ENCODE measurements around the gene MYLK3. TPM values are rescaled to one million over a fixed set of nuclear protein-coding genes. Genes with fewer than 3 reads are reported as not detected.

The MYLK3 gene
- total RNA-seq, 2 experiments from 2014 or later, result 0.05 to 0.17 TPM

DNA sequence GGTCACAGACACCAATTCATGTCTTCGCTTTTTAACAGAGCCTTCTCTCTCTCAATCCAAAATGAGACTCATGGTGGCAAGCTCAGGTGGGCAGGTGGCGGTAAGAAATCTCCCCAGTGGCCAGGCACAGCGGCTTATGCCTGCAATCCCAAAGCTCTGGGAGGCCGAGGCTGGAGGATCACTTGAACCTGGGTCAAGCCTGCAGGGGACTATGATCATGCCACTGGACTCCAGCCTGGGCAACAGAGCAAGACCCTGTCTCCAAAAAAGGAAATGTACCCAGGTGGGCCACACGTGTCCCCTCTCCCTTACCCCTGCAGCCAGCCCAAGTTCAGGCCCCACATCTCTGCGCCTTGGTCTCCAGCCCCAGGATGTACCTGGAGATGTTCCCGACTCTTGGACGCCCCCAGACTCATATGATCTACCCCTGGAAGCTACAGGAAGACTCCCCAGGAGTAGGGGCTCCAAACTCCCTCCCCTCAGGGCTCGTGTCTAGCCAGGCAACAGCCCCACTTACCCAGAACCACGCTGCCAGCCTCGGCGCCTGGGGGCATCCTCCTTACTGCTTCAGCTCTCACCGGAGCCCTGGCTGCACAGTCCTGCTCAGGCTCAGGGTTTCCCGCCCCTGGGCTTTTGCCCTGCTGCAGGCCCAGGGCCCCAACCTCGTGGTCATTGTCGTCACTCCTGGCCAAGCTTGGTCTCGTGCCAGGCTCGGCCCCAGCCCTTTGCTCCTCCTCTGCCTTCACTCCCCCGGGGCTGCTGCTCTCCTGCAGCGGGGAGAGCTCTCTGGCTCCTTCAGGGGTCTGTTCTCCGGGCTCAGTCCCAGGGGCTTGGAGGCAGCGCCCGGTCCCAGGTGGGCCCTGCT is 16.2 kb downstream of the MYLK3 start:
- CTCF ChIA-PET, result no interaction called here
- Mint-ChIP-seq H3K4me3 (no peak overlapping the region), H3K27ac (no peak overlapping the region)

DNA sequence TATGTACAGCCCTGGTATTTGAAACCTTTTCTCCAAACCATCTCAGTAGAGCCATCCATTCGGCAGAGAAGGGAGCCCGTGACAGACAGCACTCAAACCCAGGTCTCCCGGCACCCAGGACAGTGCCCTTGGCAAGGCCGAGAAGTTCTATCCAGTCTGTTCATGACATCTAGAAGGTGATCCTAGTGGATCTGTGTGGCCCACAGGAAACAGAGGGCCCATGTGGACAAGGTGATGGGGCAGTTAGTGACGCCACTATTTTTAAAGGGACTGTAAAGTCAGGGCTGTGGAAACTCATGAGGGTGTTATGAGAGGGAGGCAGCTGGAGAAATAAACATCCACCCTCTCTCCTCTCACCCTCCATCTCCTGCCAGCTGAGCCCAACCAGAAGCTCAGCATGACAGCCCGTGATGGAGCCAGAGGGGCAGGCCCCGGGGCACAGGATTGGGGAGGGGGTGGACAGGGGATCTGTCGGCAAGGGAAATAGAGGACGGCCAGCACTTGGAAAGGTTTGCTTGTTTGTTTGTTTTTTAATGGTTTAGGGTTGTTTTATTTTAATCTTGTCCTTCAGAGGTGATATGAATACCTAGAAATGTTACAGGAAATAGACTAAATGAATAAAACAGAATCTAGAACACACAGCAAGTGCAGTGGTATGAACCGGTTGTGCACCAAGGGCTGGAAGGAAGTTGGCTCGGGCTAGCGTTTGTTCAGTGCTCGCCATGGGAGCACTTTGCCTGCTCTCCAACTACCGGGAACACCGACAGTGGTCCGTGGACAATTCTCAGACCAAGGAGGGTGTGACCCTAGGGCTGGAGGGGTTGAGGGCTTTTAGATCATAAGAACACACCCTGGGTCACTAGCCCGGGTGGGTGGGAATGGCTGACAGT is 17.1 kb downstream of the MYLK3 start:
- DNase-seq, result no peak
- Mint-ChIP-seq H3K9me3 (no peaks in the 10 kb centered on the region), H3K4me1 (ENCODE audit: low read depth) (no peaks in the 10 kb centered on the region), H3K36me3 (ENCODE audit: low read depth) (no peaks in the 10 kb centered on the region), H3K4me3 (no peak overlapping the region), H3K27ac (no peak overlapping the region), H3K27me3 (ENCODE audit: low read depth) (no peaks in the 10 kb centered on the region)
- CTCF ChIA-PET, result no interaction called here
- intact Hi-C loops (cut with micrococcal nuclease), result no loop called here

More for the DNA sequence above, 16.2 kb downstream of the MYLK3 start:
- Mint-ChIP-seq H3K9me3 (no peaks in the 10 kb centered on the region), H3K36me3 (ENCODE audit: low read depth) (no peaks in the 10 kb centered on the region), H3K4me1 (ENCODE audit: low read depth) (no peaks in the 10 kb centered on the region), H3K27me3 (ENCODE audit: low read depth) (no peaks in the 10 kb centered on the region)
- intact Hi-C loops (cut with micrococcal nuclease), result no loop called here
- no peak for DNase-seq

DNA sequence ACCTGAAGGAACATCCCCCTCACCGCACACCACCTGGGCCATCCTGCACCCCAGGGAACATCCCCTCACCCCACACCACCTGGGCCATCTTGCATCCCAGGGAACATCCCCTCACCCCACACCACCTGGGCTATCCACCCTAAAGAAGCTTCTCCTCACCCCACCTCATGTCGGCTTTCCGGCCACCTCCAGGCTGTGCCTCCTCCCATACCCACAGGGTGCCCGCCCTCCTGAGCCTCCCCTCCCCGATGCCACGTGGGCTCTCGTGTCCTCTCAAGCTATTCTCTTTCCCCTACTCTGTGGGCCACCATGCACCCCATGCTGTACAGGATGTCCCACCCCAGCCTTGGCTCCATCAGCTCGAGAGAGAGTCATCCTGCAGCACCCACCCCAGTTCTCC is 18.0 kb downstream of the MYLK3 start:
- CTCF ChIA-PET, result no interaction called here

DNA sequence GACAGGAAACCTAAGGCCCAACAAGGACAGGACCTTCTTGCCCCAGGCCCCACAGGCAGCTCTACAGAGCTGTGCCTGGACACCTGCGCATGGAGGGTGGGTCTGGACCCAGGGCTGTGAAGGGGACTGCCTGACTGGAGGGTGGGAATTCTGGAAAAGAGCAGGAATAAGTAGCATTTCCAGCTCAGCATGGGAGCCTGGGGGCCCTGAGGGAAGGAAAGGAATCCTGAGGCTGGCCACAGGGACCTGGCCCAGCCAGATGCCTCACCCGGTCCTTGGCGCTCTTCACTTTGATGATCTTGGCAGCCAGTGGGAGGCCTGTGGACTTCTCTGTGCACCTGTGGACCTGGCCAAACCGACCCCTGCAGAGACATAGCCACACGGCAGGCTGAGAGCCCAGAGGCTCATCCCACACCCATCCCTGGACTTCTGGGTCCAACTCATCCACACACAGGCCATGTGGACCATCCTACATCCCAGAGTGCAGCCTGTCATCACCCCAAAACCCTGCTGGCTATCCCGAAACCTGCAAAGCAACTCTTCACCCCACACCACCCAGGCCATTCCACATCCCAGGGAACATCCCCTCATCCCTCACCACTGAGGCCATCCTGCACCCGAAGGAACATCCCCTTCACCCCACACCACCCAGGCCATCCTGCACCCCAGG is 18.7 kb downstream of the MYLK3 start:
- Mint-ChIP-seq H3K4me1 (ENCODE audit: low read depth) (no peaks in the 10 kb centered on the region), H3K4me3 (no peak overlapping the region), H3K27me3 (ENCODE audit: low read depth) (no peaks in the 10 kb centered on the region), H3K9me3 (peaks cover 6% of the 10 kb centered on the region), H3K36me3 (ENCODE audit: low read depth) (no peaks in the 10 kb centered on the region), H3K27ac (no peak overlapping the region)
- CTCF ChIA-PET, result no interaction called here
- DNase-seq, result no peak
- intact Hi-C loops (cut with micrococcal nuclease), result no loop called here

More for the DNA sequence above, 18.0 kb downstream of the MYLK3 start:
- DNase-seq, result no peak
- H3K4me3 Mint-ChIP-seq, result no peak overlapping the region
- H3K27ac Mint-ChIP-seq, result no peak overlapping the region
- H3K4me1 Mint-ChIP-seq (ENCODE audit: low read depth), result no peaks in the 10 kb centered on the region
- no peaks in the 10 kb centered on the region for H3K36me3 Mint-ChIP-seq (ENCODE audit: low read depth)
- H3K9me3 Mint-ChIP-seq, result peaks cover 5% of the 10 kb centered on the region
- H3K27me3 Mint-ChIP-seq (ENCODE audit: low read depth), result no peaks in the 10 kb centered on the region
- intact Hi-C loops (cut with micrococcal nuclease), result no loop called here

DNA sequence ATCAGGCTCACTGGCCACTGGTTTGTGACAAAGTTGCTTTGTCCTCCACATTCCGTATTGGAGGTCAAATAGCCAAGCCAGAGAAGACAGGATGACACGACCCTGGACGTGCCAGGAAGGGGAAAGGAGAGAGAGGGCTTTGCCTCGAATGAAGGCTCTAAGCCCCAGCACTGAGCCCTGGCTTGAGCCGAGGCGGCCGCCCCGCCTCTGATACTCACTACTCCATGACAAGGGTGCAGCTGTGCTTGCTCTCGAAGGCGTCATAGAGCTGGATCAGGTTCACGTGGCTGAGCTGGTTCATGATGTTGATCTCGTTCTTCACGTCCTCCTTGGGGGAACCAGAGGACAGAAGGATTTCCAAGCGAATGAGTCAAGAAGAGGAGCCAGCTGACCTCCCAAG is 19.3 kb downstream of the MYLK3 start:
- H3K27ac Mint-ChIP-seq, result no peak overlapping the region
- H3K4me3 Mint-ChIP-seq, result no peak overlapping the region
- H3K4me1 Mint-ChIP-seq (ENCODE audit: low read depth), result no peaks in the 10 kb centered on the region
- H3K9me3 Mint-ChIP-seq, result peaks cover 6% of the 10 kb centered on the region
- intact Hi-C loops (cut with micrococcal nuclease), result no loop called here
- CTCF ChIA-PET, result no interaction called here
- H3K36me3 Mint-ChIP-seq (ENCODE audit: low read depth), result no peaks in the 10 kb centered on the region
- H3K27me3 Mint-ChIP-seq (ENCODE audit: low read depth), result no peaks in the 10 kb centered on the region
- DNase-seq, result no peak

DNA sequence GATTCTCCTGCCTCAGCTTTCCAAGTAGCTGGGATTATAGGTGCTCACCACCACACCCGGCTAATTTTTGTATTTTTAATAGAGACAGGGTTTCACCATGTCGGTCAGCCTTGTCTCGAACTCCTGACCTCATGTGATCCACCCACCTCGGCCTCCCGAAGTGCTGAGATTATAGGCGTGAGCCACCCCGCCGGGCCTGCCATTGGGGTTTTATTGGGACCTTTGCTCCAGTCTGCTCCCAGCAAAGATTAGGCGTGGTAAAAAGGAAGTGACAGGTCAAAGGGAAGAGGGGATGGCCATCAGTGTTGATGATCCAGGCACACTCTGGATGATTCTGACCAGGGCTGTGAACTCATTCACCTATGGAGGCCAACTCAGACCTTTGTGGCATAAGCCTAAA is 20.5 kb downstream of the MYLK3 start:
- H3K27me3 Mint-ChIP-seq (ENCODE audit: low read depth), result no peaks in the 10 kb centered on the region
- H3K4me3 Mint-ChIP-seq, result no peak overlapping the region
- CTCF ChIA-PET, result no interaction called here
- intact Hi-C loops (cut with micrococcal nuclease), result no loop called here
- no peak for DNase-seq
- H3K9me3 Mint-ChIP-seq, result peaks cover 6% of the 10 kb centered on the region
- no peaks in the 10 kb centered on the region for H3K4me1 Mint-ChIP-seq (ENCODE audit: low read depth)
- H3K27ac Mint-ChIP-seq, result no peak overlapping the region
- H3K36me3 Mint-ChIP-seq (ENCODE audit: low read depth), result no peaks in the 10 kb centered on the region

DNA sequence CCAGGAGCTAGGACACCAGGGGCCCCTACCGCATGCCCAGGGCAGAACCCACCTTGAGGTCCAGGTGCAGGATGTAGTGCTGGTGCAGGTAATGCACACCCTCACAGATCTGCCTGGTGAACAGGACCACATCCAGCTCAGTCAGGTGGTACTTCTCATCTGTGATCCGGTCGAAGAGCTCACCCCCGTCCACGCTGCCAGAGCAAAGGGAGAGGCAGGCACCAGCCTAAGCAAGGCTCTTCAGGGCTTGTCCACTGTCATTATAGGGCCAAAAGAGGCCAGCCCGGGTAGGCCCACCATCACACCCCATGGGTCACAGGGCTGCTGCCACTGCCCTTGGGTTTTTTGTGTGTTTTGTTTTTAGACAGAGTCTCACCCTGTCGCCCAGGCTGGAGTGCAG is 21.0 kb downstream of the MYLK3 start:
- CTCF ChIA-PET, result no interaction called here
- Mint-ChIP-seq H3K4me3 (no peak overlapping the region), H3K27ac (no peak overlapping the region), H3K9me3 (peaks cover 6% of the 10 kb centered on the region), H3K4me1 (ENCODE audit: low read depth) (no peaks in the 10 kb centered on the region), H3K36me3 (ENCODE audit: low read depth) (no peaks in the 10 kb centered on the region), H3K27me3 (ENCODE audit: low read depth) (no peaks in the 10 kb centered on the region)
- intact Hi-C loops (cut with micrococcal nuclease), result no loop called here
- no peak for DNase-seq

DNA sequence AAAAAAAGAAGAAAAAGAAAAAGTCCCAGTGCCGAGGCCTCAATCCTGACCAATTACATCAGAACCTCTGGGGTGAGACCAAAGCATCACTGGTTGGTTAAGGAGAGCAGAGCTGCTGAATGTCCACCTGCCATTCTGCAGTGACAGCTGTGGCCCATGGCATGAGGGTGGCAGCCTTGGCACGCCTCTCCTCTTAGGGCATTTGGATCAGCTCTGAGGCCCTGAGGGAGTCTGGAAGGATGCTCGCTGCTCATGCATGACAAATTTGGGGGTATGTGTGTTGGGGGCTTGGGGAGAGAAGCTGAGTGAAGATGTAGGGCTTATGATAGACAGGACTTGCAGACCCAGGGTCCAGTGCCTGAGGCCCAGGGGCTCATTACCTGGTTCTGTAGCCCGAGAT is 26.3 kb downstream of the MYLK3 start:
- H3K27me3 Mint-ChIP-seq (ENCODE audit: low read depth), result no peaks in the 10 kb centered on the region
- H3K36me3 Mint-ChIP-seq (ENCODE audit: low read depth), result no peaks in the 10 kb centered on the region
- no peaks in the 10 kb centered on the region for H3K4me1 Mint-ChIP-seq (ENCODE audit: low read depth)
- intact Hi-C loops (cut with micrococcal nuclease), result no loop called here
- H3K27ac Mint-ChIP-seq, result no peak overlapping the region
- no peak for DNase-seq
- H3K4me3 Mint-ChIP-seq, result no peak overlapping the region
- CTCF ChIA-PET, result interaction anchor here (0.6 to 1.3 kb wide), 3 partner anchors 60 to 195 kb away, joined by 3 to 4 read pairs (median 3); no protein-coding TSS in a partner anchor
- H3K9me3 Mint-ChIP-seq, result peaks cover 6% of the 10 kb centered on the region

DNA sequence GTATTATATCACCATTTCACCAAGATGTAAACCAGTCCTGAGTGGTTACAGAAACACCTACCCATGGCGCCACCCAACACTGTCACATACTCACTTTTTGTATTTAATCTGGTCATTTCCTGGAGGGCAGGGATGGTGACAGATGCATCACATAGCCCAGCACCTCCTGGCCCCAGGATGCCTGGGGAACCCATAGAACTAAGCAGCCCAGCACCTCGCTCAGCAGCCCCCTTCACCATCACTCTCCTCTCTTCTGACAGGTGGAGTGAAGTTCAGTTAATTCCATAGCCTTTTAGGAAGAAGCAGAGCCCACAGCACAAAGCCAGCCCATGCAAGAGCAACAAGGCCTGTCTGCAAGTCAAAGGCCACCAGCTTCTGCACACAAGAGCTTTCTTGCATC is 27.5 kb downstream of the MYLK3 start:
- Mint-ChIP-seq H3K27me3 (ENCODE audit: low read depth) (no peaks in the 10 kb centered on the region), H3K27ac (no peak overlapping the region), H3K9me3 (peaks cover 2% of the 10 kb centered on the region), H3K36me3 (ENCODE audit: low read depth) (no peaks in the 10 kb centered on the region), H3K4me1 (ENCODE audit: low read depth) (no peaks in the 10 kb centered on the region), H3K4me3 (no peak overlapping the region)
- CTCF ChIA-PET, result no interaction called here
- intact Hi-C loops (cut with micrococcal nuclease), result no loop called here
- DNase-seq, result no peak

DNA sequence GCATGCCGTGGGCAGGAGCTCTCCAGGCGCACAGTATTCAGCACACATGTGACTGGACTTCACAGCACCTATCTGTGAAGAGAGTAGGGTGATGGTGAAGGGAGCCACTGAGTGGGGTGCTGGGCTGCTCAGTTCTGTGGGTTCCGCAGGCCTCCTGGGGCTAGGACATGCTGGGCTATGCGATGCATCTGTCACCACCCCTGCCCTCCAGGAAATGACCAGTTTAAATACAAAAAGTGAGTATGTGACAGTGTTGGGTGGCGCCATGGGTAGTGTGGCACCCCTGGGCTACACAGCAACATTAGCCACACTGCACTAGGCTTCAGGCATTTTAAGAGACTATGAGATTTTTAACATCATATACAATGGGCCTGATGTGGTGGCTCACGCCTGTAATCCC is 28.6 kb downstream of the MYLK3 start:
- intact Hi-C loops (cut with micrococcal nuclease), result no loop called here
- Mint-ChIP-seq H3K27me3 (ENCODE audit: low read depth) (no peaks in the 10 kb centered on the region), H3K4me1 (ENCODE audit: low read depth) (no peaks in the 10 kb centered on the region), H3K4me3 (no peak overlapping the region), H3K36me3 (ENCODE audit: low read depth) (no peaks in the 10 kb centered on the region), H3K27ac (no peak overlapping the region), H3K9me3 (no peaks in the 10 kb centered on the region)
- no peak for DNase-seq
- CTCF ChIA-PET, result no interaction called here

DNA sequence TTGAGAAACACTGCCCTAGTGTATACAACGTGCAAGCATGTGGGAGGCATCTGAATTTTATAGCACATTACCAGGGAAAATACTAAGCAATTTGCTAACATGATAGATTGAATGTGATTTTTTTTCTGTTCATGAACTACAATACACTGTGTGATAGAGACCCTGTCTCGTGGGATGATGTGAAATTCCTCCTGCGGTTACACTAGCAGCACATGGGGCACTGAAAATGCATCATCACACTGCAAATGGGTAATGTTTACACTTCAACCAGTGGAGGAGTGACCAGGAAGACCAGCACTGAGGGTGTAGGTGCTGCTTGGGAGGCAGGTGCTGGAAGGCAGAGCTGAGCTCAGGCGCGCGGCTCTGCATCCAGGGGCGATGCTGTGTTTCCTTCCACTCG is 29.9 kb downstream of the MYLK3 start:
- no peaks in the 10 kb centered on the region for H3K36me3 Mint-ChIP-seq (ENCODE audit: low read depth)
- H3K27me3 Mint-ChIP-seq (ENCODE audit: low read depth), result no peaks in the 10 kb centered on the region
- H3K4me3 Mint-ChIP-seq, result no peak overlapping the region
- CTCF ChIA-PET, result no interaction called here
- intact Hi-C loops (cut with micrococcal nuclease), result no loop called here
- no peak overlapping the region for H3K27ac Mint-ChIP-seq
- no peak for DNase-seq
- no peaks in the 10 kb centered on the region for H3K9me3 Mint-ChIP-seq
- H3K4me1 Mint-ChIP-seq (ENCODE audit: low read depth), result no peaks in the 10 kb centered on the region

DNA sequence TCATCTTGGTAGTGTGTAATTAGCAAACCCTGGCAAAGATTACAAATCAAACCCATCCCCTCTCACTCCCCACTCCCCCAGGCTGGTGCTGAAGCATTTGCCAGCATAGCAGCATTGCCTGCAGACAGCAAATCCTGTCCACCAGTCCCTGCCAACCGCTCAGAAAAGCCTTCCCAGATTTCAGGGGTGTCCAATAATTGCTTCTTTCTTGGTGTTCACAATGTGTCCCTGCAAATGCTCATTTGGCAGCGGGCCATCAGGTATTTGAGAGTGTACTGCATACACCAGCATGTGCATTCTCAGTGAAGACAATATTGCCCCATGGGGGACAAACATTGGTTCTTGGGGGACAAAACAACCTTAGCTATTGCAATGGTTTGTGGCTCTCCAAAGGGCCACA is 30.5 kb downstream of the MYLK3 start:
- Mint-ChIP-seq H3K27me3 (ENCODE audit: low read depth) (no peaks in the 10 kb centered on the region), H3K36me3 (ENCODE audit: low read depth) (no peaks in the 10 kb centered on the region), H3K4me1 (ENCODE audit: low read depth) (no peaks in the 10 kb centered on the region), H3K9me3 (no peaks in the 10 kb centered on the region), H3K4me3 (no peak overlapping the region), H3K27ac (no peak overlapping the region)
- CTCF ChIA-PET, result no interaction called here
- intact Hi-C loops (cut with micrococcal nuclease), result no loop called here
- no peak for DNase-seq

Measured in activated naive CD4-positive, alpha-beta T cell treated with anti-CD3 and anti-CD28 coated beads for 36 hours (primary cell).